ENCODE data around the gene SSTR5.

GRCh38 chr16:1053121-1053521 lies 19.4 kb upstream of the SSTR5 start:
- TF ChIP-seq POLR2A (IDR thresholded peaks at IDR 0.05; ENCODE audit: low read length): no peak
- TF ChIP-seq GATA1 (IDR thresholded peaks at IDR 0.05; ENCODE audit: low read depth, low read length): no peak

Data from erythroblast (primary cell).